ENCODE measurements around the gene DDA1.

Gene DDA1

GRCh38 chr19:17325881-17326594 is 16.7 kb downstream of the DDA1 start:
- DNase-seq: no peak
- in situ Hi-C loops (cut with HindIII; ENCODE audit: low pct_ligation_motif_present, low pct_unique_long_range_greater_than_20kb, low sequenced_read_pairs): no loop called here

- in situ Hi-C loops (cut with HindIII; ENCODE audit: low pct_ligation_motif_present, low pct_unique_long_range_greater_than_20kb, low sequenced_read_pairs): no loop called here
- DNase-seq: no peak
These were observed 17.2 kb downstream of the DDA1 start for GRCh38 chr19:17326595-17326966.

- no peak for DNase-seq
- in situ Hi-C loops (cut with HindIII; ENCODE audit: low pct_ligation_motif_present, low pct_unique_long_range_greater_than_20kb, low sequenced_read_pairs): no loop called here
These were observed 17.8 kb downstream of the DDA1 start for GRCh38 chr19:17327068-17327653.

GRCh38 chr19:17327654-17328516 is 18.5 kb downstream of the DDA1 start:
- in situ Hi-C loops (cut with HindIII; ENCODE audit: low pct_ligation_motif_present, low pct_unique_long_range_greater_than_20kb, low sequenced_read_pairs): no loop called here
- DNase-seq: no peak

GRCh38 chr19:17328517-17329365 is 19.4 kb downstream of the DDA1 start:
- in situ Hi-C loops (cut with HindIII; ENCODE audit: low pct_ligation_motif_present, low pct_unique_long_range_greater_than_20kb, low sequenced_read_pairs): no loop called here

GRCh38 chr19:17329366-17330261 is 20.3 kb downstream of the DDA1 start:
- no peak for DNase-seq
- in situ Hi-C loops (cut with HindIII; ENCODE audit: low pct_ligation_motif_present, low pct_unique_long_range_greater_than_20kb, low sequenced_read_pairs): no loop called here

More at GRCh38 chr19:17328517-17329365, 19.4 kb downstream of the DDA1 start:
- DNase-seq: no peak

- DNase-seq: no peak
- in situ Hi-C loops (cut with HindIII; ENCODE audit: low pct_ligation_motif_present, low pct_unique_long_range_greater_than_20kb, low sequenced_read_pairs): no loop called here
These were observed 21.1 kb downstream of the DDA1 start for GRCh38 chr19:17330262-17331044.

- in situ Hi-C loops (cut with HindIII; ENCODE audit: low pct_ligation_motif_present, low pct_unique_long_range_greater_than_20kb, low sequenced_read_pairs): no loop called here
- no peak for DNase-seq
These were observed 21.7 kb downstream of the DDA1 start for GRCh38 chr19:17331045-17331558.

GRCh38 chr19:17332360-17332676 is 23.0 kb downstream of the DDA1 start:
- in situ Hi-C loops (cut with HindIII; ENCODE audit: low pct_ligation_motif_present, low pct_unique_long_range_greater_than_20kb, low sequenced_read_pairs): no loop called here

GRCh38 chr19:17332677-17333581 is 23.6 kb downstream of the DDA1 start:
- in situ Hi-C loops (cut with HindIII; ENCODE audit: low pct_ligation_motif_present, low pct_unique_long_range_greater_than_20kb, low sequenced_read_pairs): no loop called here

More at GRCh38 chr19:17332360-17332676, 23.0 kb downstream of the DDA1 start:
- no peak for DNase-seq

GRCh38 chr19:17333611-17334413 is 24.4 kb downstream of the DDA1 start:
- DNase-seq: peak; percentile 81
- in situ Hi-C loops (cut with HindIII; ENCODE audit: low pct_ligation_motif_present, low pct_unique_long_range_greater_than_20kb, low sequenced_read_pairs): no loop called here

More at GRCh38 chr19:17332677-17333581, 23.6 kb downstream of the DDA1 start:
- DNase-seq: peak; percentile 42

- peak; percentile 97 for DNase-seq
- in situ Hi-C loops (cut with HindIII; ENCODE audit: low pct_ligation_motif_present, low pct_unique_long_range_greater_than_20kb, low sequenced_read_pairs): no loop called here
These were observed 25.3 kb downstream of the DDA1 start, which contains the start of gene ANO8 for GRCh38 chr19:17334414-17335409. ANO8 (minus strand) TSS chr19:17334855; CDS start chr19:17334670, 185 bp downstream.

- DNase-seq: no peak
- in situ Hi-C loops (cut with HindIII; ENCODE audit: low pct_ligation_motif_present, low pct_unique_long_range_greater_than_20kb, low sequenced_read_pairs): no loop called here
These were observed 26.2 kb downstream of the DDA1 start for GRCh38 chr19:17335575-17335974.
